ENCODE results near the gene AXDND1.

GRCh38 chr1:179334440-179334839 is 31.3 kb upstream of the AXDND1 start:
- TF ChIP-seq, protein P1, sequence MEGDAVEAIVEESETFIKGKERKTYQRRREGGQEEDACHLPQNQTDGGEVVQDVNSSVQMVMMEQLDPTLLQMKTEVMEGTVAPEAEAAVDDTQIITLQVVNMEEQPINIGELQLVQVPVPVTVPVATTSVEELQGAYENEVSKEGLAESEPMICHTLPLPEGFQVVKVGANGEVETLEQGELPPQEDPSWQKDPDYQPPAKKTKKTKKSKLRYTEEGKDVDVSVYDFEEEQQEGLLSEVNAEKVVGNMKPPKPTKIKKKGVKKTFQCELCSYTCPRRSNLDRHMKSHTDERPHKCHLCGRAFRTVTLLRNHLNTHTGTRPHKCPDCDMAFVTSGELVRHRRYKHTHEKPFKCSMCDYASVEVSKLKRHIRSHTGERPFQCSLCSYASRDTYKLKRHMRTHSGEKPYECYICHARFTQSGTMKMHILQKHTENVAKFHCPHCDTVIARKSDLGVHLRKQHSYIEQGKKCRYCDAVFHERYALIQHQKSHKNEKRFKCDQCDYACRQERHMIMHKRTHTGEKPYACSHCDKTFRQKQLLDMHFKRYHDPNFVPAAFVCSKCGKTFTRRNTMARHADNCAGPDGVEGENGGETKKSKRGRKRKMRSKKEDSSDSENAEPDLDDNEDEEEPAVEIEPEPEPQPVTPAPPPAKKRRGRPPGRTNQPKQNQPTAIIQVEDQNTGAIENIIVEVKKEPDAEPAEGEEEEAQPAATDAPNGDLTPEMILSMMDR (IDR thresholded peaks at IDR 0.05; ENCODE audit: insufficient read depth, low read length) = no peak
- TF ChIP-seq POLR2AphosphoS5 (IDR thresholded peaks at IDR 0.05; ENCODE audit: low read depth) = no peak
- TF ChIP-seq REST (IDR thresholded peaks at IDR 0.05; ENCODE audit: insufficient replicate concordance, low read depth) = no peak

Data from HL-60 (cell line).